Neural progenitor cell (in vitro differentiated cells): ENCODE measurements around the gene EDN3. TPM values are rescaled to one million over a fixed set of nuclear protein-coding genes. Genes with fewer than 3 reads are reported as not detected.
"Not testable (repeated sequence)": the region's sequence is repeated elsewhere in the genome, so short reads cannot be mapped to it uniquely, and the experiment has no call there.

Experiments used
- DNase-seq: peaks from one replicate; pipeline ENCODE4 v3.0.0-alpha.2; 2016; ENCODE audit warnings: low spot score
- H2AFZ ChIP-seq: fragments of 200-600 bp; sonication (generic); replicated peaks from 2 replicates; pipeline ENCODE4 v1.6.1; 2016; ENCODE audit warnings: antibody characterized with exemption
- H3F3A ChIP-seq: fragments of 200-600 bp; sonication (generic); 2 replicates; pipeline ENCODE4 v1.6.1; 2016; ENCODE audit warnings: antibody characterized with exemption, low read depth
- H3K27ac ChIP-seq: fragments of 200-600 bp; sonication (generic); 2 replicates; pipeline ENCODE4 v1.5.1; 2016; ENCODE audit warnings: mild to moderate bottlenecking
- H3K27me3 ChIP-seq: fragments of 200-600 bp; sonication (generic); 2 replicates; pipeline ENCODE4 v1.6.1; 2016; ENCODE audit warnings: mild to moderate bottlenecking, moderate library complexity
- H3K36me3 ChIP-seq: fragments of 200-600 bp; sonication (generic); 2 replicates; pipeline ENCODE4 v1.5.1; 2016
- H3K4me1 ChIP-seq: fragments of 200-600 bp; sonication (generic); 2 replicates; pipeline ENCODE4 v1.6.1; 2016; ENCODE audit warnings: mixed run types
- H3K4me2 ChIP-seq: fragments of 200-600 bp; sonication (generic); 2 replicates; pipeline ENCODE4 v1.6.1; 2016
- H3K4me3 ChIP-seq: fragments of 200-600 bp; sonication (generic); 2 replicates; pipeline ENCODE4 v1.5.1; 2016
- H3K79me2 ChIP-seq: fragments of 200-600 bp; sonication (generic); 2 replicates; pipeline ENCODE4 v1.6.1; 2016; ENCODE audit warnings: low read depth
- H3K9ac ChIP-seq: fragments of 200-600 bp; sonication (generic); 2 replicates; pipeline ENCODE4 v1.6.1; 2016
- H3K9me3 ChIP-seq: fragments of 200-600 bp; sonication (generic); 2 replicates; pipeline ENCODE4 v1.5.1; 2016; ENCODE audit warnings: low read depth
- H4K20me1 ChIP-seq: fragments of 200-600 bp; sonication (generic); 2 replicates; pipeline ENCODE4 v1.6.1; 2016; ENCODE audit warnings: low read depth
- H3K27ac Mint-ChIP-seq: 3 replicates; pipeline ENCODE4 v1.8.0; 2021; ENCODE audit warnings: mixed read lengths
- H3K27me3 Mint-ChIP-seq: 2 replicates; pipeline ENCODE4 v1.8.0; 2022; ENCODE audit warnings: low read depth, mild to moderate bottlenecking, inconsistent platforms, moderate library complexity, mixed read lengths; ENCODE audit not compliant: insufficient read depth
- H3K36me3 Mint-ChIP-seq: 3 replicates; pipeline ENCODE4 v1.8.0; 2021; ENCODE audit warnings: mixed read lengths
- H3K4me1 Mint-ChIP-seq: 3 replicates; pipeline ENCODE4 v1.8.0; 2021; ENCODE audit warnings: mixed read lengths
- H3K4me3 Mint-ChIP-seq: 3 replicates; pipeline ENCODE4 v1.8.0; 2021; ENCODE audit warnings: mild to moderate bottlenecking, moderate library complexity, mixed read lengths
- H3K9me3 Mint-ChIP-seq: 3 replicates; pipeline ENCODE4 v1.8.0; 2020; ENCODE audit warnings: mixed read lengths
- CTCF ChIP-seq: fragments of 200-600 bp; sonication (generic); IDR thresholded peaks from 2 replicates; pipeline ENCODE4 v1.5.1; 2017; ENCODE audit warnings: antibody characterized with exemption, mild to moderate bottlenecking
- EZH2 ChIP-seq: fragments of 200-600 bp; sonication (generic); IDR thresholded peaks from 2 replicates; pipeline ENCODE4 v1.6.1; 2017; ENCODE audit warnings: antibody characterized with exemption, mild to moderate bottlenecking, moderate library complexity
- EZH2phosphoT487 ChIP-seq: fragments of 200-600 bp; sonication (generic); IDR thresholded peaks from 2 replicates; pipeline ENCODE4 v1.6.1; 2017; ENCODE audit warnings: antibody characterized with exemption
- total RNA-seq: library from RNA; depleted of rRNA; stranded (reverse); fragments of >200 nt; gene quantifications from 2 replicates; pipeline ENCODE4 v1.2.3, GENCODE V29; 2015; ENCODE audit warnings: low replicate concordance

EDN3 gene
- total RNA-seq, 1 donor from 2014 or later = not detected

DNA sequence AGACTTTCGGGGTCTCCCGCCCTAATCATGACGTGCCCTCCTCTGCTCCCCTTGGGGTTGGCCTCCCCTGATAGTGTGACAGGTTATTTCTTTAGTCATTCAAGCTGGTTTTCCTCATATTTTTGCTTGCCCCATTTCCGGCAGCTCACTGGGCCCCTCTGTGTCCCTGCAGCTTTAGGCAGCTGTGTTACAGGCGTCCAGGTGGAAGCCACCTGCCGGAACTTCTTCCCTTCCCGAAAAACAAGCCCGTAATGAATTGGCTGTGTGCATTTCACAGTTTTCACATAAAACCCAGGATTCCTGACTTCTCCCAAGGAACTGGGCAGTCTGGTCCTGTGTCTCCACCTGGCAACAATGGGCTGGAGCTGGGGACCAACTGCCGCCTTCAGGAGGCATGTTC, 52.6 kb downstream of the EDN3 start:
- no peak overlapping the region for H3K9ac ChIP-seq
- H3K9me3 Mint-ChIP-seq = no peaks in the 10 kb centered on the region
- H3K4me3 Mint-ChIP-seq = no peak overlapping the region
- H3K79me2 ChIP-seq = no peaks in the 10 kb centered on the region
- no peaks in the 10 kb centered on the region for H3K4me1 ChIP-seq
- H2AFZ ChIP-seq = no peak overlapping the region
- TF ChIP-seq EZH2phosphoT487 = no peak
- TF ChIP-seq EZH2 = no peak
- TF ChIP-seq CTCF = no peak
- peaks cover 11% of the 10 kb centered on the region for H3K27me3 Mint-ChIP-seq
- H3F3A ChIP-seq = no peaks in the 10 kb centered on the region
- H3K27me3 ChIP-seq = no peaks in the 10 kb centered on the region
- H3K36me3 ChIP-seq = no peaks in the 10 kb centered on the region
- no peak for DNase-seq
- H3K4me1 Mint-ChIP-seq = no peaks in the 10 kb centered on the region
- H4K20me1 ChIP-seq = no peaks in the 10 kb centered on the region
- no peaks in the 10 kb centered on the region for H3K9me3 ChIP-seq
- H3K4me2 ChIP-seq = no peak overlapping the region
- H3K27ac Mint-ChIP-seq = no peak overlapping the region
- H3K27ac ChIP-seq = no peak overlapping the region
- H3K36me3 Mint-ChIP-seq = no peaks in the 10 kb centered on the region
- H3K4me3 ChIP-seq = no peak overlapping the region

DNA sequence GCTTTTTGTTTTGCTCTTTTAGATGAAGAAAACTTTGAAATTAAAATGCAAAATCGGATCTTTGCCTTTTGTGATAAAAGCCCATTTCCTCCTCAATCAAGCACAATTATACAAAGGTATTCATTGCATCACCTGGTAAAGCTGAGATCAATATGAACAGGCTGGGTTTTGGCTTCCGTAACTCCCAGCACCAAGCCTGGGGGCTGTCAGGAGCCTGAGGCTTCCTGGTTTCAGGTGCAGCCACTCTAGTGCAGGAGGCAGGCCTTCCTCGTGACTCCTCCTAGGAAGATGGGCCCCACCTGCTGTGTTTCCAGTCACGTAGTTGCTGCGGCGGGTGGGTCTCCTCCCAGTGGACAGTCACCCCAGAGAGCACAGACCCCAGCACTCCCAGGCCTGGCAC, 54.0 kb downstream of the EDN3 start:
- Histone ChIP-seq H3K4me3 (no peak overlapping the region), H3K27me3 (no peaks in the 10 kb centered on the region), H3K9ac (no peak overlapping the region), H3K4me2 (no peak overlapping the region), H3K9me3 (no peaks in the 10 kb centered on the region), H3K79me2 (no peaks in the 10 kb centered on the region), H3F3A (no peaks in the 10 kb centered on the region), H3K27ac (no peak overlapping the region), H2AFZ (no peak overlapping the region), H3K36me3 (no peaks in the 10 kb centered on the region), H4K20me1 (no peaks in the 10 kb centered on the region), H3K4me1 (no peaks in the 10 kb centered on the region)
- Mint-ChIP-seq H3K27ac (no peak overlapping the region), H3K4me3 (no peak overlapping the region), H3K4me1 (no peaks in the 10 kb centered on the region), H3K27me3 (peaks cover 12% of the 10 kb centered on the region), H3K9me3 (no peaks in the 10 kb centered on the region), H3K36me3 (no peaks in the 10 kb centered on the region)
- TF ChIP-seq EZH2 (no peak), EZH2phosphoT487 (no peak)
- no peak for DNase-seq

- Histone ChIP-seq H2AFZ (no peak overlapping the region), H3K4me2 (no peak overlapping the region), H3F3A (peaks cover 6% of the 10 kb centered on the region), H3K4me1 (peaks cover 7% of the 10 kb centered on the region), H4K20me1 (peaks cover 4% of the 10 kb centered on the region), H3K27me3 (peaks cover 4% of the 10 kb centered on the region), H3K36me3 (no peaks in the 10 kb centered on the region), H3K27ac (no peak overlapping the region), H3K9me3 (no peaks in the 10 kb centered on the region), H3K4me3 (no peak overlapping the region), H3K79me2 (no peaks in the 10 kb centered on the region), H3K9ac (no peak overlapping the region)
- Mint-ChIP-seq H3K36me3 (no peaks in the 10 kb centered on the region), H3K4me3 (no peak overlapping the region), H3K9me3 (no peaks in the 10 kb centered on the region), H3K27ac (no peak overlapping the region), H3K27me3 (peaks cover 13% of the 10 kb centered on the region), H3K4me1 (peaks cover 5% of the 10 kb centered on the region)
- DNase-seq = no peak
- TF ChIP-seq EZH2phosphoT487 (no peak), EZH2 (no peak), CTCF (no peak)
Measured at GRCh38 chr20:59355242-59355641, 54.8 kb downstream of the EDN3 start.

DNA sequence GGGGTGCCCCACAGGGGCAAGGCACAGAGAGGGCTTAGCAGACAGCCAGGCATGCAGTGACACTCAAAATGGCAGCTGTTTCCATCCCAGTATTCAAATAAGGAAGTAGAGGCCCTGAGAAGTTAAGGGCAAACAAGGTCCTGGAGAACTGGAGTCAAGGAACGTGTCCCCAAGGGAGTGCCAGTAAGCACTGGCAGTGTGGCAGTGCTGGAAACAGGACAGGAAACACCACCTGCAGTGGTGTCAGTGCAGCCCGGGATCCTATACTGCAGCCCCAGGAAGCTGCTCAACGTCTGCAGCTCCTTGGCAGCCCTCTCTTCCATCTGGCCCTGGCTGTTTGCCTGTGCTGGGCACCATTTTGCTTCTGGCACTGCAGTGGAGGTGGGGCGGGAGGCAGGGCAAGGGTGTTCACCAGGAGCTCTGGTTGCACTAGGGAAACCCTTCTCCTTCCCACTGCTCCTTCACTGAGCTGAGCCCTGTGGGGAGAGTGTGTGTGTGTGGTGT, 56.3 kb downstream of the EDN3 start:
- peaks cover 4% of the 10 kb centered on the region for H3K27me3 ChIP-seq
- Mint-ChIP-seq H3K27ac (no peak overlapping the region), H3K36me3 (no peaks in the 10 kb centered on the region), H3K4me3 (no peak overlapping the region), H3K27me3 (peaks cover 21% of the 10 kb centered on the region), H3K4me1 (peaks cover 17% of the 10 kb centered on the region), H3K9me3 (no peaks in the 10 kb centered on the region)
- H3F3A ChIP-seq = peaks cover 19% of the 10 kb centered on the region
- no peak overlapping the region for H2AFZ ChIP-seq
- H3K36me3 ChIP-seq = no peaks in the 10 kb centered on the region
- no peak for DNase-seq
- peaks cover 12% of the 10 kb centered on the region for H4K20me1 ChIP-seq
- no peak overlapping the region for H3K27ac ChIP-seq
- no peaks in the 10 kb centered on the region for H3K79me2 ChIP-seq
- H3K4me1 ChIP-seq = peaks cover 20% of the 10 kb centered on the region
- H3K4me2 ChIP-seq = no peak overlapping the region
- no peak overlapping the region for H3K4me3 ChIP-seq
- no peak overlapping the region for H3K9ac ChIP-seq
- TF ChIP-seq CTCF (no peak), EZH2 (no peak), EZH2phosphoT487 (no peak)
- no peaks in the 10 kb centered on the region for H3K9me3 ChIP-seq

GRCh38 chr20:59358793-59359192, 58.4 kb downstream of the EDN3 start:
- H3K9me3 Mint-ChIP-seq, H2AFZ ChIP-seq, H3K4me3 ChIP-seq, H3K36me3 ChIP-seq, H3K27ac Mint-ChIP-seq, H3K9me3 ChIP-seq, H3K4me3 Mint-ChIP-seq, H3K79me2 ChIP-seq, H3K4me2 ChIP-seq, DNase-seq, H3K9ac ChIP-seq, H3K27ac ChIP-seq, H3K36me3 Mint-ChIP-seq, H3K27me3 ChIP-seq: not testable (repeated sequence)
- H3K4me1 Mint-ChIP-seq = peaks cover 37% of the 10 kb centered on the region
- peaks cover 38% of the 10 kb centered on the region for H3F3A ChIP-seq
- H3K27me3 Mint-ChIP-seq = peaks cover 31% of the 10 kb centered on the region
- H3K4me1 ChIP-seq = peaks cover 41% of the 10 kb centered on the region
- peaks cover 25% of the 10 kb centered on the region for H4K20me1 ChIP-seq
